Lung (tissue), 12 donors: ENCODE measurements around the gene STK11. TPM values are rescaled to one million over a fixed set of nuclear protein-coding genes. Genes with fewer than 3 reads are reported as not detected.

Source experiments
- ATAC-seq: fragments of 200-7000 bp; cut with Tn5 transposase; one replicate; pipeline ENCODE4 v1.9.1; 2020; ENCODE audit warnings: moderate number of reproducible peaks; ENCODE audit not compliant: insufficient read depth, low FRiP score
- DNase-seq, 3 donors: peaks; one replicate each; pipeline ENCODE4 v3.0.0-alpha.2; 2013 to 2017
- H3K27ac ChIP-seq, 2 donors: one replicate each; pipeline ENCODE4 v1.5.1; 2013; ENCODE audit warnings: mild to moderate bottlenecking in 2 of 2, moderate library complexity in 2 of 2, control low read depth in 1 of 2, inconsistent platforms in 1 of 2, low read depth in 1 of 2, low read length in 1 of 2
- H3K27me3 ChIP-seq, 3 donors: one replicate each; pipeline ENCODE4 v1.5.1; 2013; ENCODE audit warnings: low read length in 2 of 3; ENCODE audit not compliant: control insufficient read depth in 3 of 3, insufficient read depth in 3 of 3
- H3K36me3 ChIP-seq, 4 donors: one replicate each; pipeline ENCODE4 v1.5.1; 2013; ENCODE audit warnings: low read length in 4 of 4, mild to moderate bottlenecking in 1 of 4, moderate library complexity in 1 of 4; ENCODE audit not compliant: control insufficient read depth in 4 of 4, insufficient read depth in 4 of 4
- H3K4me1 ChIP-seq, 5 donors: one replicate each; pipeline ENCODE4 v1.5.1; 2013; ENCODE audit warnings: low read length in 5 of 5, mild to moderate bottlenecking in 2 of 5, moderate library complexity in 1 of 5; ENCODE audit not compliant: control insufficient read depth in 5 of 5, insufficient read depth in 5 of 5
- H3K4me3 ChIP-seq: one replicate; pipeline ENCODE4 v1.5.1; 2013; ENCODE audit warnings: mild to moderate bottlenecking, control low read depth, moderate library complexity
- H3K9ac ChIP-seq, 2 donors: one replicate each; pipeline ENCODE4 v1.5.1; 2013; ENCODE audit warnings: low read length in 2 of 2, control low read depth in 1 of 2; ENCODE audit not compliant: insufficient read depth in 1 of 2
- H3K9me3 ChIP-seq, 4 donors: one replicate each; pipeline ENCODE4 v1.5.1; 2013; ENCODE audit warnings: low read length in 3 of 4, mild to moderate bottlenecking in 1 of 4, moderate library complexity in 1 of 4; ENCODE audit not compliant: control insufficient read depth in 4 of 4, insufficient read depth in 3 of 4
- CTCF ChIP-seq: IDR thresholded peaks from 2 replicates; pipeline ENCODE4 v1.5.1; 2012; ENCODE audit warnings: mild to moderate bottlenecking; ENCODE audit errors: control extremely low read depth, extremely low read depth
- WGBS, 2 donors: extraction: QIAGEN DNeasy Blood & Tissue Kit; methylation state at CpG; one replicate each; pipeline ENCODE4 v1.1.7; 2013; 5-methylcytosine and 5-hydroxymethylcytosine counted together
- polyA plus RNA-seq, 2 donors: library from polyadenylated mRNA; stranded (reverse); fragments of 200-250 nt; gene quantifications; one replicate each; pipeline ENCODE4 v1.2.1, GENCODE V29; 2013
- total RNA-seq, 2 donors: library from RNA; depleted of rRNA in 1 of 2; stranded (reverse); fragments of >200 nt in 1 of 2; gene quantifications; one replicate each; pipeline ENCODE4 v1.2.1, GENCODE V29; 2014 to 2021
- donor health status: control.
- donor health status: control.
- donor health status: Bipolar disorder and iron deficiency.
- donor health status: healthy.
- donor health status: DM: yes; HTN: yes; CAD: no.

STK11 gene
- total and polyA plus RNA-seq, 4 donors, result 43.1 to 59.8 (median 54.6) TPM

DNA sequence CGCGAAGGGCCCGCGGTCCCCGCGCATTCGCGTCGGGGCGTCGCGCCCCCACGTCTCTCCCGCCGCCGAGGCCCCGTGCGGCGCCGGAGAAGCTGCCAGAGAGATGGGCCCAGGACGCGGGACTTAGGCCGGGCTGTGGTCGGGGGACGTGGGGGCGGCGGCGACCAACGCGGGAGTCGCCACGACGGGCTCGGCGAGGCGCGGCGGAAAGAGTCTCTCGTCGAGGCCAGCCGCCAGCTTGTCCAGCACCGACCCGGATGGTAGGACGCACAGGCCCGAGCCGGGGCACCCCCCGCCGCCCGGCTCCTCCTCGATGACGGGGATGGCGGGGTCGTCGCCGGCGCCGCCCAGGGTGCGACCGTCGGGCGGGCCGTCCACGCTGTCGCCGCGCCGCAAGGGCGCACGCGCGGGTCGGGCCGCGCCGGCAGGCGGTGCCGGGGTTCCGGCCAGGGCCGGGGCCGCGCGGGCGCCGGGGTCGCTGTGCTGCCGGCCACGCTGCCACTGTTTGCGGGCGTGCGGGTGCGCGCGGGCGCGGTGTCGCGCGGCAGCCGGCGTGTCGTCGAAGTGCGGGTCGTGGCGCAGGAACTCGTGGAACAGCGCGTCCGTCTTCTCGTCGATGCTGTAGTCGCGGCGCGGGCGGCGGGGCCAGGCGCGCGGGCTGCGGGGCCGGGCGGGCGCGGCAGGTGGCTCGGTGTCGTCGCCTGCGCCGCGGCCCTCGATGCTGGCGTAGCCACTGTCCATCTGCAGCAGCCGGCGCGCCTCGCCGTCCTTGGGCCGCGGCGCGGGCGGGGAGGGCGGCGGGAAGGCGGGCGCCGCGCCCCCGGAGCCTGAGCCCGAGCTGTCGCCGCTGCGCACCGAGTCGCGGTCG, 23.7 kb downstream of the STK11 start:
- Histone ChIP-seq H3K27me3 (no peaks in the 10 kb centered on the region), H3K4me1 (peaks cover 0 to 13% (median 6%) of the 10 kb centered on the region in 5 donors), H3K36me3 (peaks cover 0 to 39% (median 2%) of the 10 kb centered on the region in 4 donors), H3K9ac (no peak overlapping the region), H3K4me3 (no peak overlapping the region), H3K27ac (no peak overlapping the region), H3K9me3 (no peaks in the 10 kb centered on the region)
- no peak for DNase-seq
- WGBS, 2 donors, result 95 to 98% methylated on average over 138 to 158 of the region's 158 CpGs
- no peak for TF ChIP-seq CTCF
- ATAC-seq, result no peak

DNA sequence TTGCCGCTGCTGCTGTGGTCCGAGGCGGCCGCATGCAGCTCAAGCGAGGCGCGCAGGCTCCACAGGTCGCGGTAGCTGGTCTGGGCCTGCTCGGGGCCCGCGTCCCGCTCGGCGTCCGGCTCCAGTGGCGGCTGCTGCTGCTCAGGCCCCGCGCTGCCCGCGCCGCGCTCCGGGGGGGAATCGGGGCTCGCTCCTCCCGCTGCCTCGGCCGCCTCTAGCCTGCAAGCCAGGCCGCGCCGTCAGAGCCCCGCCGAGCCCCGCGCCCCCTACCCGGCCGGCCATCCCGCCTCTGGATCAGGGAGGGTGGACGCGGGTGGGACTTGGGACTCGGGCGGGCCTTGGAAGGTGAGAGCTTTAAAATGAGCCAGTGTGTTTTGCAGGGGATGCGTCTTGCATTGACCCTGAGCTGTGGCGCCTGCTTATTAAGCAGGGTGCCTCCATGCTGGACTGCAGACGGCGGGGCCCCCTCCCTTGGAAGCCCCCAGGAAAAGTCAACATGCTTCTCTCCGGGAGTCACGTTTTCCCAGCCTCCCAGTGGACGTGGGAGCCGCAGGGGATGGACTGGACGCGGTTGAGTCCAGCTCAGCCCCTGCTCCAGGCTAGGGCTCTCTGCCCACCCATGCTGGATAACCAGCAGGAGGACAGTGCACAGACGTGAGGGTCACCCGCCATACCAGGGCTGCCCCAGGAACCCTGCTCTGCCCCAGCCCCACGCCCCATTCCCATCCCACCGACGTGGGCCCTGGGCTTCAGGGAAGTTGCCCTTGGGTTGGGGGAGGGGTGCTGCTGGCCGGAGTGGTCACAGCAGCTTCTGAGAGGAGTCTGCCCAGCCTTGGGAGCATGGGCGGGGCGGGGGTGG, 24.6 kb downstream of the STK11 start:
- 88% methylated on average over 57 to 61 of the region's 61 CpGs for WGBS, 2 donors
- peaks cover 0 to 32% (median 0%) of the 10 kb centered on the region in 4 donors for H3K36me3 ChIP-seq
- no peak overlapping the region for H3K9ac ChIP-seq
- no peak overlapping the region for H3K27ac ChIP-seq
- DNase-seq (peak in 1 of 3 donors; percentile 19), ATAC-seq (no peak)
- H3K4me1 ChIP-seq, result peaks cover 0 to 13% (median 6%) of the 10 kb centered on the region in 5 donors
- H3K4me3 ChIP-seq, result no peak overlapping the region
- no peaks in the 10 kb centered on the region for H3K27me3 ChIP-seq
- H3K9me3 ChIP-seq, result no peaks in the 10 kb centered on the region
- TF ChIP-seq CTCF, result no peak

- peak in 1 of 3 donors; percentile 12 for DNase-seq
- ATAC-seq, result no peak
- Histone ChIP-seq H3K4me3 (no peak overlapping the region), H3K4me1 (peaks cover 0 to 13% (median 6%) of the 10 kb centered on the region in 5 donors), H3K9ac (no peak overlapping the region), H3K36me3 (peaks cover 0 to 26% (median 0%) of the 10 kb centered on the region in 4 donors), H3K27me3 (no peaks in the 10 kb centered on the region), H3K9me3 (no peaks in the 10 kb centered on the region), H3K27ac (no peak overlapping the region)
- WGBS, 2 donors, result 76 to 77% methylated on average over 34 to 38 of the region's 38 CpGs
- no peak for TF ChIP-seq CTCF
Observed at GRCh38 chr19:1230783-1231489, 25.4 kb downstream of the STK11 start.
